ENCODE data around the gene ALPL. TPM values are rescaled to one million over a fixed set of nuclear protein-coding genes. Genes with fewer than 3 reads are reported as not detected.
A peak's percentile ranks its signal among the peaks of the same experiment; 100 is the strongest.

Gene ALPL
- polyA plus RNA-seq, 3 donors = not detected

- no peak overlapping the region for H3K4me2 ChIP-seq (replicated peaks; ENCODE audit: extremely low read depth, low read length, poor library complexity, severe bottlenecking)
- H3K4me3 Mint-ChIP-seq = no peak overlapping the region
- H3K36me3 Mint-ChIP-seq = no peaks in the 10 kb centered on the region
- TF ChIP-seq CTCF (IDR thresholded peaks at IDR 0.05) = no peak
- H3K27ac Mint-ChIP-seq = no peak overlapping the region
- H3K9me3 ChIP-seq (replicated peaks in 1 of 2; ENCODE audit: control insufficient read depth in 1 of 2, insufficient read depth in 1 of 2, low read length in 2 of 2) = no peaks in the 10 kb centered on the region
- H3K79me2 ChIP-seq (ENCODE audit: insufficient read depth, low read length) = no peaks in the 10 kb centered on the region
- no peak overlapping the region for H3K9ac ChIP-seq (ENCODE audit: insufficient read depth, low read length, poor library complexity, severe bottlenecking)
- peaks cover 0 to 1% (median 0%) of the 10 kb centered on the region in 7 donors for H3K9me3 Mint-ChIP-seq
- peaks cover 8% of the 10 kb centered on the region for H3K4me1 Mint-ChIP-seq
- no peaks in the 10 kb centered on the region for H3K36me3 ChIP-seq (replicated peaks in 1 of 2; ENCODE audit: control insufficient read depth in 1 of 2, insufficient read depth in 2 of 2, low read length in 2 of 2)
- H3K27me3 ChIP-seq (ENCODE audit: control insufficient read depth in 2 of 2, insufficient read depth in 2 of 2, low read length in 2 of 2) = peaks cover 0 to 2% of the 10 kb centered on the region in 2 donors
- H2AFZ ChIP-seq (ENCODE audit: insufficient read depth, low read depth, low read length, poor library complexity, severe bottlenecking) = no peak overlapping the region
- H3K27ac ChIP-seq (ENCODE audit: low read depth in 1 of 2, low read length in 2 of 2) = no peak overlapping the region
- 93% methylated on average over 9 of the region's 15 CpGs for WGBS (ENCODE audit: insufficient coverage)
- H3K4me1 ChIP-seq (ENCODE audit: control insufficient read depth in 1 of 2, insufficient read depth in 2 of 2, low read length in 2 of 2) = peaks cover 4 to 6% of the 10 kb centered on the region in 2 donors
- H3K27me3 Mint-ChIP-seq (ENCODE audit: low read depth in 3 of 3) = peaks cover 7 to 25% (median 17%) of the 10 kb centered on the region in 3 donors
- H4K20me1 ChIP-seq (ENCODE audit: insufficient read depth, low read length) = no peaks in the 10 kb centered on the region
- no peak for DNase-seq
- no peak overlapping the region for H3K4me3 ChIP-seq (replicated peaks in 1 of 3; ENCODE audit: low read depth in 2 of 3, low read length in 3 of 3)
- intact Hi-C loops (cut with micrococcal nuclease) = no loop called here
Observed at GRCh38 chr1:21605964-21606705, 96.9 kb downstream of the ALPL start.

- H3K36me3 Mint-ChIP-seq = no peaks in the 10 kb centered on the region
- TF ChIP-seq CTCF (IDR thresholded peaks at IDR 0.05) = no peak
- Histone ChIP-seq H3K36me3 (replicated peaks in 1 of 2; ENCODE audit: control insufficient read depth in 1 of 2, insufficient read depth in 2 of 2, low read length in 2 of 2) (no peaks in the 10 kb centered on the region), H3K27ac (ENCODE audit: low read depth in 1 of 2, low read length in 2 of 2) (no peak overlapping the region), H3K9me3 (replicated peaks in 1 of 2; ENCODE audit: control insufficient read depth in 1 of 2, insufficient read depth in 1 of 2, low read length in 2 of 2) (no peaks in the 10 kb centered on the region), H3K9ac (ENCODE audit: insufficient read depth, low read length, poor library complexity, severe bottlenecking) (no peak overlapping the region), H3K27me3 (ENCODE audit: control insufficient read depth in 2 of 2, insufficient read depth in 2 of 2, low read length in 2 of 2) (peaks cover 0 to 2% of the 10 kb centered on the region in 2 donors), H2AFZ (ENCODE audit: insufficient read depth, low read depth, low read length, poor library complexity, severe bottlenecking) (peak overlapping the region; percentile 54), H3K4me1 (ENCODE audit: control insufficient read depth in 1 of 2, insufficient read depth in 2 of 2, low read length in 2 of 2) (peaks cover 4 to 6% of the 10 kb centered on the region in 2 donors), H3K4me3 (replicated peaks in 1 of 3; ENCODE audit: low read depth in 2 of 3, low read length in 3 of 3) (peak overlapping the region in 2 of 3 experiments; percentile 4 to 57), H4K20me1 (ENCODE audit: insufficient read depth, low read length) (no peaks in the 10 kb centered on the region), H3K4me2 (replicated peaks; ENCODE audit: extremely low read depth, low read length, poor library complexity, severe bottlenecking) (peak overlapping the region; percentile 56), H3K79me2 (ENCODE audit: insufficient read depth, low read length) (no peaks in the 10 kb centered on the region)
- H3K27ac Mint-ChIP-seq = no peak overlapping the region
- whole genome bisulfite sequencing (ENCODE audit: insufficient coverage) = 24% methylated on average over 30 of the region's 37 CpGs
- intact Hi-C loops (cut with micrococcal nuclease) = no loop called here
- peak overlapping the region; percentile 66 to 80 for H3K4me3 Mint-ChIP-seq
- peaks cover 0 to 1% (median 0%) of the 10 kb centered on the region in 7 donors for H3K9me3 Mint-ChIP-seq
- DNase-seq = peak; percentile 37 to 60 (median 49)
- peaks cover 9 to 32% (median 16%) of the 10 kb centered on the region in 3 donors for H3K27me3 Mint-ChIP-seq (ENCODE audit: low read depth in 3 of 3)
- peaks cover 8% of the 10 kb centered on the region for H3K4me1 Mint-ChIP-seq
Observed at GRCh38 chr1:21607549-21608529, 98.6 kb downstream of the ALPL start.
